Stomach smooth muscle (tissue), 2 donors: ENCODE results near the gene TCF12.
"Not testable (repeated sequence)": the region's sequence is repeated elsewhere in the genome, so short reads cannot be mapped to it uniquely, and the experiment has no call there.

Experiments
- H3K27ac ChIP-seq: one replicate; pipeline ENCODE4 v1.7.0; 2013; ENCODE audit warnings: mild to moderate bottlenecking, low read length, inconsistent platforms
- H3K27me3 ChIP-seq, 2 donors: one replicate each; pipeline ENCODE4 v1.7.0; 2013; ENCODE audit warnings: low read length in 2 of 2; ENCODE audit not compliant: insufficient read depth in 2 of 2, control insufficient read depth in 1 of 2
- H3K36me3 ChIP-seq, 2 donors: one replicate each; pipeline ENCODE4 v1.7.0; 2013; ENCODE audit warnings: low read length in 2 of 2; ENCODE audit not compliant: control insufficient read depth in 2 of 2, insufficient read depth in 2 of 2
- H3K4me1 ChIP-seq: one replicate; pipeline ENCODE4 v1.7.0; 2013; ENCODE audit warnings: low read length; ENCODE audit not compliant: control insufficient read depth, insufficient read depth
- H3K4me3 ChIP-seq, 2 donors: one replicate each; pipeline ENCODE4 v1.7.0; 2013; ENCODE audit warnings: low read length in 2 of 2
- H3K9ac ChIP-seq, 2 donors: one replicate each; pipeline ENCODE4 v1.7.0; 2013; ENCODE audit warnings: low read length in 2 of 2, mild to moderate bottlenecking in 1 of 2
- H3K9me3 ChIP-seq, 2 donors: one replicate each; pipeline ENCODE4 v1.7.0; 2013; ENCODE audit warnings: low read length in 2 of 2; ENCODE audit not compliant: control insufficient read depth in 2 of 2
- donor health status: healthy.
- donor health status: Pancreatic carcinoma.

TCF12 gene

GRCh38 chr15:56944485-56944884 is 26.0 kb downstream of the TCF12 start:
- Histone ChIP-seq H3K27ac (no peak overlapping the region), H3K9me3 (no peaks in the 10 kb centered on the region), H3K9ac (no peak overlapping the region), H3K4me1 (no peaks in the 10 kb centered on the region), H3K27me3 (no peaks in the 10 kb centered on the region), H3K36me3 (no peaks in the 10 kb centered on the region), H3K4me3 (no peak overlapping the region)

DNA sequence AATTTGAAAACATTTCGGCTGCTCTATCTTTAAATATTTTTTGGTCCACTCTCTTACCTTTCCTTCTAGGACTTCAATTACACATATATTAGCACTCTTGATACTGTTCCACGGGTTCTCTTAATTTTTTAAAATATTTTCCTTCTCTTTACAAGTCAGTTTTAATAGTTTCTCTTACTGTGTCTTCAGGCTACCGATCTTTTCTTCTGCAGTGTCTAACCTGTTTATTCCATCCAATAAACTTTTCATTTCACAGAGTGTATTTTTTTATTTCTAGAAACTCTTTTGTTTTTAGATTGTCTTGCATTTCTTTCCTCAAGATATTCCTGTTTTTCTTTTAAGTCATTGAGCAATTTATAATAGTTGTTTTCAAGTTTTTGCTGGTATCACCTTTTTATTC is 27.7 kb downstream of the TCF12 start:
- Histone ChIP-seq H3K27ac (no peak overlapping the region), H3K27me3 (no peaks in the 10 kb centered on the region), H3K9ac (no peak overlapping the region), H3K36me3 (no peaks in the 10 kb centered on the region), H3K4me3 (no peak overlapping the region), H3K4me1 (no peaks in the 10 kb centered on the region), H3K9me3 (no peaks in the 10 kb centered on the region)

GRCh38 chr15:56948000-56948763 is 29.7 kb downstream of the TCF12 start:
- Histone ChIP-seq H3K27me3 (no peaks in the 10 kb centered on the region), H3K27ac (no peak overlapping the region), H3K9me3 (no peaks in the 10 kb centered on the region), H3K4me3 (no peak overlapping the region), H3K4me1 (no peaks in the 10 kb centered on the region), H3K36me3 (no peaks in the 10 kb centered on the region), H3K9ac (no peak overlapping the region)

DNA sequence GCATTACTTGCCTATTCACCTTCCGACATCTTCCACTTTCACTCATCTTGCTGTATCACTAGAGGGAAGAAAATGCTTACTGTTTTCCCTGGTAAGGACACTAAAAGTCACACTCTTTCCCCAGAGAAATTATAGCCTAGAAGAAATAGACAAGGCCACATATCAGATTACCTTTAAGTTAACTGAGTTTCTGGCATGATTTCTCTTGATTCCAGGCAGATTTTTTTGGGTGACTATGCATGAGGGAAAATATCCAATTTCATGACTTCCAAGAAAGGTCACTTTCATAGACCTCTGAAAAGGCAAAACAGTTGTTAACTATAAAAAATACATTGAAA is 30.3 kb downstream of the TCF12 start:
- Histone ChIP-seq H3K9me3 (no peaks in the 10 kb centered on the region), H3K9ac (no peak overlapping the region), H3K36me3 (no peaks in the 10 kb centered on the region), H3K27ac (no peak overlapping the region), H3K4me1 (no peaks in the 10 kb centered on the region), H3K4me3 (no peak overlapping the region), H3K27me3 (no peaks in the 10 kb centered on the region)

DNA sequence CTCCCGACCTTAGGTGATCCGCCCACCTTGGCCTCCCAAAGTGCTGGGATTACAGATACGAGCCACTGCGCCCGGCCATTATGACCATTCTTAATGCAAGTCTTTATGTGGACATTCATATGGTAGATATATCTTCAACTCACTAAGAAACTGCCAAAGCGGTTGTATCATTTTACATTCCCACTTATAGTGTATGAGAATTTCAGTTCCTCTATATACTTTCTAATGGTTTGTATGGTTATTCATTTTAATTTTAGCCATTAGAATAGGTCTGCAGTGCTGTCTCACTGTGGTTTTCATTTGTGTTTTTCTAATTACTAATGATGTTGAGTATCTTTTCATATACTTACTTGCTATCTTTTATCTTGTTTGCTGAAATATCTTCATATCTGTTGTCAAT is 32.5 kb downstream of the TCF12 start:
- H3K4me3 ChIP-seq = no peak overlapping the region
- H3K9ac ChIP-seq = no peak overlapping the region
- no peaks in the 10 kb centered on the region for H3K27me3 ChIP-seq
- H3K27ac ChIP-seq = no peak overlapping the region
- no peaks in the 10 kb centered on the region for H3K4me1 ChIP-seq
- H3K36me3 ChIP-seq = no peaks in the 10 kb centered on the region
- no peaks in the 10 kb centered on the region for H3K9me3 ChIP-seq

GRCh38 chr15:56953790-56954189 is 35.3 kb downstream of the TCF12 start:
- H3K4me1 ChIP-seq = no peaks in the 10 kb centered on the region
- H3K36me3 ChIP-seq = no peaks in the 10 kb centered on the region
- no peak overlapping the region for H3K27ac ChIP-seq
- H3K9me3 ChIP-seq = peaks cover 0 to 4% of the 10 kb centered on the region in 2 donors
- no peak overlapping the region for H3K9ac ChIP-seq
- no peaks in the 10 kb centered on the region for H3K27me3 ChIP-seq
- no peak overlapping the region for H3K4me3 ChIP-seq

DNA sequence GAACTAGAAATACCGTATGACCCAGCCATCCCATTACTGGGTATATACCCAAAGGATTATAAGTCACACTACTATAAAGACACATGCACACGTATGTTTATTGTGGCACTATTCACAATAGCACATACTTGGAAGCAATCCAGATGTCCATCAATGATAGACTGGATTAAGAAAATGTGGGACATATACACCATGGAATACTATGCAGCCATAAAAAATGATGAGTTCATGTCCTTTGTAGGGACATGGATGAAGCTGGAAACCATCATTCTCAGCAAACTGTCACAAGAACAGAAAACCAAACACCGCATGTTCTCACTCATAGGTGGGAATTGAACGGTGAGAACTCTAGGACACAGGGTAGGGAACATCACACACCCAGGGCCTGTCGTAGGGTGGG is 36.6 kb downstream of the TCF12 start:
- H3K36me3 ChIP-seq, H3K4me1 ChIP-seq, H3K9ac ChIP-seq, H3K4me3 ChIP-seq, H3K27me3 ChIP-seq, H3K9me3 ChIP-seq, H3K27ac ChIP-seq: not testable (repeated sequence)

DNA sequence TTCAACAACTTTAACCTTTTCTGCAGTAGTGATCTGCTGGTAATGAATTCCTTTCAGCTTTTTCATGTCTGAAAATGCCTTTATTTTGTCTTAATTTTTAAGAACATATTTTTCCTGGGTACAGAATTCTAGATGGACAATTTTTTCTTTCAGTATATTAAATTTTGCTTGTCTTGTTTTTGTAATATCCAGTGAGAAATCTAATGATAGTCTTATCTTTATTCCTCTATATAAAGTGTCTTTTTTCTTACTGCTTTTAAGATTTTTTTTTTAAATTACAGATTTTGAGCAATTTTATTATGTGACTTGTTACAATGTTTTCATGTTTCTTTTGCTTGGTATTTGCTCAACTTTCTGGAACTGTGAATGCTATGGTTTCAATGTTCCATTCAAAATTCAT is 38.1 kb downstream of the TCF12 start:
- Histone ChIP-seq H3K9ac (no peak overlapping the region), H3K27ac (no peak overlapping the region), H3K27me3 (no peaks in the 10 kb centered on the region), H3K36me3 (no peaks in the 10 kb centered on the region), H3K4me3 (no peak overlapping the region), H3K4me1 (no peaks in the 10 kb centered on the region), H3K9me3 (peaks cover 0 to 4% of the 10 kb centered on the region in 2 donors)

GRCh38 chr15:56957812-56958406 is 39.5 kb downstream of the TCF12 start:
- H3K4me3 ChIP-seq = no peak overlapping the region
- peaks cover 0 to 4% of the 10 kb centered on the region in 2 donors for H3K9me3 ChIP-seq
- H3K27me3 ChIP-seq = no peaks in the 10 kb centered on the region
- H3K4me1 ChIP-seq = no peaks in the 10 kb centered on the region
- no peak overlapping the region for H3K27ac ChIP-seq
- H3K36me3 ChIP-seq = no peaks in the 10 kb centered on the region
- H3K9ac ChIP-seq = no peak overlapping the region

GRCh38 chr15:56959318-56959648 is 40.8 kb downstream of the TCF12 start:
- Histone ChIP-seq H3K9ac (no peak overlapping the region), H3K4me1 (no peaks in the 10 kb centered on the region), H3K36me3 (no peaks in the 10 kb centered on the region), H3K27ac (no peak overlapping the region), H3K27me3 (no peaks in the 10 kb centered on the region), H3K4me3 (no peak overlapping the region), H3K9me3 (peaks cover 0 to 4% of the 10 kb centered on the region in 2 donors)

DNA sequence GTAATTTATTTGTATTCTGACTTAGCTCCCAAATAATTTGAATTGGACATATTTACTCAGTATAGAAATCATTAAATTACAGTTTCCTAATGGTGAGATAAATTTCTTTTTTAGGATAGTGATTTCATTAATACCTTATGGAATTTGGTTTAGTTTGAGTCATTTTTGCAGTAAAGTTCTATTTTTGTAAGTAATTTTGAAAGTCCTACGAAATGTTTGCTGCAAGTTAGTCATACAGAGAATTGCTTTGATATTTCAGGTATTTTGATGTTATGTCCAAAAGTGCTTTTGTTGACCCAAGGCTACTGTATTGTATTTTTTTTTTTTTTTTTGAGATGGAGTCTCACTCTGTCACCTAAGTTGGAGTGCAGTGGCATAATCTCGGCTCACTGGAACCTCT is 41.7 kb downstream of the TCF12 start:
- H3K9ac ChIP-seq = no peak overlapping the region
- H3K9me3 ChIP-seq = peaks cover 0 to 4% of the 10 kb centered on the region in 2 donors

More for the DNA sequence above, 41.7 kb downstream of the TCF12 start:
- Histone ChIP-seq H3K36me3 (no peaks in the 10 kb centered on the region), H3K4me3 (no peak overlapping the region), H3K27ac (no peak overlapping the region), H3K4me1 (no peaks in the 10 kb centered on the region), H3K27me3 (no peaks in the 10 kb centered on the region)
